Measurements from ENCODE around the gene EVPLL.

- TF ChIP-seq CTCF (IDR thresholded peaks at IDR 0.05) (no peak), POLR2A (IDR thresholded peaks at IDR 0.05) (no peak)
Measured at GRCh38 chr17:18360518-18360917, 17.1 kb upstream of the EVPLL start.
